Activated CD4-positive, alpha-beta T cell treated with anti-CD3 and anti-CD28 coated beads, Interleukin-2, amount 50 U/mL, for 24 hours (primary cell): ENCODE data around the gene SCAF4.
"Not testable (repeated sequence)": the region's sequence is repeated elsewhere in the genome, so short reads cannot be mapped to it uniquely, and the experiment has no call there.

Source experiments
- DNase-seq, 2 donors: peaks; one replicate each; pipeline ENCODE4 v3.0.0-alpha.2; 2020; ENCODE audit warnings: low read depth in 1 of 2, low spot score in 1 of 2

The SCAF4 gene

DNA sequence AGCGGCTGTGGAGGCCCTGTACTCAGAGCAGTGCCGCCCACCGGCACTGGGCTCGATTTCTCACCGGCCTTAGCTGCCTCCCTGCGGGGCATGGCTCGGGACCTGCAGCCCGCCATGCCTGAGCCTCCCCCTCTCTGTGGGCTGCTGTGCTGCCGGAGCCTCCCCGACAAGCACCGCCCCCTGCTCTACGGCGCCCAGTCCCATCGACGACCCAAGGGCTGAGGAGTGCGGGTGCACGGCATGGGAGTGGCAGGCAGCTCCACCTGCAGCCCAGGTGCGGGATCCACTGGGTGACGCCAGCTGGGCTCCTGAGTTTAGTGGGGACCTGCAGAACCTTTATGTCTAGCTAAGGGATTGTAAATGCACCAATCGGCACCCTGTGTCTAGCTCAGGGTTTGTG, 77.6 kb downstream of the SCAF4 start:
- no peak for DNase-seq

DNA sequence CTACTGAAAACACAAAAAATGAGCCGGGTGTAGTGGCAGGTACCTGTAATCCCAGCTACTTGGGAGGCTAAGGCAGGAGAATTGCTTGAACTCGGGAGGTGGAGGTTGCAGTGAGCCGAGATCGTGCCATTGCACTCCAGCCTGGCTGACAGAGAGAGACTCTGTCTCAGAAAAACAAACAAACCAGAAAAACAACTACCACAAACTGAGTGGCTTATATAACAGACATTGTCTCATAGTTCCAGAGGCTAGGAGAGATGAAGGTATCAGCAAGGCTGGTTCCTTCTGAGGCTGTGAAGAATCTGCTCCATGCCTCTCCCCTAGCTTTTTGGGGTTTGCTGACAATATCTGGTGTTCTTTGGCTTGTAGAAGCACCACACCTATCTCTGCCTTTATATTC, 80.4 kb downstream of the SCAF4 start:
- not testable (repeated sequence) for DNase-seq

GRCh38 chr21:31650930-31651329, 81.0 kb downstream of the SCAF4 start:
- no peak for DNase-seq

DNA sequence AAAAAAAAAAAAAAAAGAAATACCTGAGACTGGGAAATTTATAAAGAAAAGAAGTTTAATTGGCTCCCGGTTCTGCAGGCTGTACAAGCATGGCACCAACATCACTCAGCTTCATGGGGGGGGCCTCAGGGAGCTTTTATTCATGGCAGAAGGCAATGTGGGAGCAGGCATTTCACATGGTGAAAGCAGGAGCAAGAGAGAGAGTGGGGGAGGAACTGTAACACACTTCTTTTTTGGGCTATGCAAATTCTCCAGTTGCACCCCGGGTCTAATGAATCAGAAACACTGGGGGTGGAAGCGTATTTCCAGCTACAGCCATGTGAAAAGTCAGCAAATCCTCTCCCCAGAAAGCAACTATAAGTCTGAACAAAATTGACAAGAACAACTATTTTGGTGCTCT, 84.3 kb downstream of the SCAF4 start:
- DNase-seq = no peak

DNA sequence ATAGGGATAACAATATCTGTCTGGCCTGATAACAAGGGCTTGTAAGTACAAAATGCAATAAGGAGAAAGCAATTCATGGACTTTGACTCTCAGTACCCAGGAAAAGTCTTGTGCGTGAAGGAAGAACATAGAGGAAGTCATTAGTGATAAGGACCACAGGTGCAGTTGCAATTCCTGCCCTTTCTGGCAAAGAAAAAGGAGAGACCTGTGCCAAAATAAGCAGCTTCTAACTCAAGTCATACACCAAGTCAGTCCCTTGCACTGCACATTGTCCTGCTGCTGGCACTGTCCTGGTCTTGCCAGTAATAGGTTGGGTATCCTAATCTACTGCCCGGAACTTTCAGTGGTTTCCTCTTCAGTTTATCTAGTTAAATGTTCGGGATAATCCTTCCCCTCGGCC, 87.3 kb downstream of the SCAF4 start:
- DNase-seq = no peak

- DNase-seq = no peak
These were observed 90.4 kb downstream of the SCAF4 start for GRCh38 chr21:31641416-31641922.

- DNase-seq = no peak
These were observed 95.0 kb downstream of the SCAF4 start for GRCh38 chr21:31636874-31637273.

- DNase-seq = no peak
These were observed 96.9 kb downstream of the SCAF4 start for GRCh38 chr21:31634993-31635392.

DNA sequence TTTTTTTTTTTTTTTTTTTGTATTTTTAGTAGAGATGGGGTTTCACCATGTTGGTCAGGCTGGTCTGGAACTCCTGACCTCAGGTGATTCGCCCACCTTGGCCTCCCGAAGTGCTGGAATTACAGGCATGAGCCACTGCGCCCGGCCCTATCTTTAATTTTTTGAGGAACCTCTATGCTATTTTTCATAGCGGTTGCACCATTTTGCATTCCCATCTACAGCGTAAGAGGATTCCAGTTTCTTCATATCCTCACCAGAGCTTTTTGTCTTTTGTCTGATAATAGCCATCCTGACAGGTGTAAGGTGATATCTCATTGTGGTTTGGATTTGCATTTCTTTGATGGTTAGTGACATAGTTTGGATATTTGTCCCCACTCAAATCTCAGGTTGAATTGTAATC, 100.0 kb downstream of the SCAF4 start:
- DNase-seq = not testable (repeated sequence)

GRCh38 chr21:31629972-31630711, 101.8 kb downstream of the SCAF4 start:
- DNase-seq = no peak

DNA sequence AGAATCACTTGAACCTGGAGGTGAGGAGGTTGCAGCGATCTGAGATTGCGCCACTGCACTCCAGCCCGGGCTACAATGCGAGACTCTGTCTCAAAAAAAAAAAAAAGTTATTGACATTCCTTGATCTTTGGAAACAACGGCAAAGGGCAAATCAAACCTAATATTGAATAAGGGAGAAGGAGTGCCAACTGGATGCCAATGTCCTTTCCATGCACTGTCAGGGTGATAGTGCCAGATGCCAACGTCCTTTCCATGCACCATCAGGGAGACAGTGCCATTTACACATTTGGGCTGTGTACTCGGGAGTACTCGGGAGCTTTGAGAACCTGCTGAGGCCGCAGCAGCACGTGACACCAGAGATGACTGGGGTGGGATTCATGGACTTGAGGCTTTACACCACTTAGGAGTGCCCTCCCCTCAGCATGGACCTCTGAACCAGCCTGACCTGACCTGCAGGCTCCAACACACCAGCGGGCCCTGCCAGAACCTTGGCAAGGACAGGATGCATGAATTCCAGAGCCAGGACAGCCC, 106.9 kb downstream of the SCAF4 start:
- no peak for DNase-seq

- DNase-seq = no peak
These were observed 107.7 kb downstream of the SCAF4 start for GRCh38 chr21:31624181-31624580.

- DNase-seq = no peak
These were observed 108.3 kb downstream of the SCAF4 start for GRCh38 chr21:31623664-31624063.

GRCh38 chr21:31622397-31622796, 109.5 kb downstream of the SCAF4 start:
- no peak for DNase-seq
